Neural cell (in vitro differentiated cells): ENCODE data around the gene ZSWIM5. TPM values are rescaled to one million over a fixed set of nuclear protein-coding genes. Genes with fewer than 3 reads are reported as not detected.

ENCODE experiments used
- H2AFZ ChIP-seq: fragments of 200-600, 300-800 bp; sonication (generic), shearing (Covaris generic); 2 replicates; pipeline ENCODE4 v1.6.0; 2014; ENCODE audit warnings: low read depth, mild to moderate bottlenecking, antibody characterized with exemption, low read length, moderate library complexity
- H3F3A ChIP-seq: fragments of 200-600 bp; shearing (Covaris generic); 2 replicates; pipeline ENCODE4 v1.6.1; 2016; ENCODE audit warnings: mild to moderate bottlenecking, moderate library complexity, mixed read lengths, antibody characterized with exemption, low read length; ENCODE audit not compliant: insufficient read depth, poor library complexity, severe bottlenecking
- H3K27ac ChIP-seq: fragments of 200-600, 300-800 bp; sonication (generic), shearing (Covaris generic); 2 replicates; pipeline ENCODE4 v1.5.1; 2014; ENCODE audit warnings: mild to moderate bottlenecking, low read length, moderate library complexity
- H3K27me3 ChIP-seq: fragments of 300-800, 200-600 bp; sonication (generic), shearing (Covaris generic); 2 replicates; pipeline ENCODE4 v1.6.0; 2014; ENCODE audit warnings: mild to moderate bottlenecking, low read depth, low read length, moderate library complexity; ENCODE audit not compliant: insufficient read depth
- H3K36me3 ChIP-seq: fragments of 300-800, 200-600 bp; sonication (generic), shearing (Covaris generic); 2 replicates; pipeline ENCODE4 v1.5.1; 2014; ENCODE audit warnings: mild to moderate bottlenecking, antibody characterized with exemption, low read length, moderate library complexity; ENCODE audit not compliant: insufficient read depth
- H3K4me2 ChIP-seq: fragments of 300-800, 200-600 bp; sonication (generic), shearing (Covaris generic); 2 replicates; pipeline ENCODE4 v1.6.0; 2014; ENCODE audit warnings: mild to moderate bottlenecking, low read length
- H3K4me3 ChIP-seq: fragments of 300-800, 200-600 bp; sonication (generic), shearing (Covaris generic); 2 replicates; pipeline ENCODE4 v1.5.1; 2014; ENCODE audit warnings: mild to moderate bottlenecking, low read length, moderate library complexity
- H3K79me2 ChIP-seq: fragments of 200-600 bp; shearing (Covaris generic); replicated peaks from 2 replicates; pipeline ENCODE4 v1.6.0; 2014; ENCODE audit warnings: mild to moderate bottlenecking, low read length, moderate library complexity; ENCODE audit not compliant: insufficient read depth
- H3K9ac ChIP-seq: fragments of 300-800, 200-600 bp; sonication (generic), shearing (Covaris generic); 2 replicates; pipeline ENCODE4 v1.6.1; 2016; ENCODE audit warnings: mild to moderate bottlenecking, low read length, mixed read lengths
- H3K9me2 ChIP-seq: fragments of 200-600 bp; shearing (Covaris generic); 2 replicates; pipeline ENCODE4 v1.6.1; 2016; ENCODE audit warnings: mild to moderate bottlenecking, low read length, mixed read lengths; ENCODE audit not compliant: insufficient read depth
- H3K9me3 ChIP-seq: fragments of 200-600, 300-800 bp; sonication (generic), shearing (Covaris generic); 2 replicates; pipeline ENCODE4 v1.6.1; 2016; ENCODE audit warnings: mild to moderate bottlenecking, mixed run types, low read length, moderate library complexity, mixed read lengths
- H4K20me1 ChIP-seq: fragments of 200-600 bp; shearing (Covaris generic); 2 replicates; pipeline ENCODE4 v1.6.1; 2016; ENCODE audit warnings: mild to moderate bottlenecking, mixed run types; ENCODE audit not compliant: insufficient read depth
- CTCF ChIP-seq: fragments of 450-650 bp; IDR thresholded peaks from 2 replicates; pipeline ENCODE4 v1.5.1; 2014; ENCODE audit warnings: antibody characterized with exemption, mild to moderate bottlenecking, moderate library complexity; ENCODE audit not compliant: poor library complexity, severe bottlenecking
- EP300 ChIP-seq: fragments of 450-650 bp; conservative IDR thresholded peaks from 2 replicates; pipeline ENCODE4 v1.6.1; 2014; ENCODE audit warnings: antibody characterized with exemption, mild to moderate bottlenecking, moderate library complexity; ENCODE audit not compliant: poor library complexity, severe bottlenecking
- EZH2 ChIP-seq: fragments of 200-600, 300-800 bp; shearing (Covaris generic), sonication (generic); IDR thresholded peaks from 2 replicates; pipeline ENCODE4 v1.6.1; 2014; ENCODE audit warnings: antibody characterized with exemption, low read length, borderline replicate concordance, mild to moderate bottlenecking; ENCODE audit not compliant: insufficient read depth, poor library complexity, severe bottlenecking
- MXI1 ChIP-seq: fragments of 450-650 bp; conservative IDR thresholded peaks from 2 replicates; pipeline ENCODE4 v1.6.1; 2014; ENCODE audit warnings: antibody characterized with exemption, mild to moderate bottlenecking; ENCODE audit not compliant: poor library complexity, severe bottlenecking
- POLR2AphosphoS5 ChIP-seq: IDR thresholded peaks from 2 replicates; pipeline ENCODE4 v1.6.1; 2012
- RAD21 ChIP-seq: fragments of 450-650 bp; conservative IDR thresholded peaks from 2 replicates; pipeline ENCODE4 v1.6.1; 2014; ENCODE audit warnings: antibody characterized with exemption, mild to moderate bottlenecking, moderate library complexity
- REST ChIP-seq: IDR thresholded peaks from 2 replicates; pipeline ENCODE4 v1.6.1; 2012; ENCODE audit warnings: borderline replicate concordance
- SMC3 ChIP-seq: fragments of 450-650 bp; conservative IDR thresholded peaks from 2 replicates; pipeline ENCODE4 v1.6.1; 2014; ENCODE audit warnings: antibody characterized with exemption, mild to moderate bottlenecking, moderate library complexity; ENCODE audit not compliant: poor library complexity
- TAF1 ChIP-seq: IDR thresholded peaks from 2 replicates; pipeline ENCODE4 v1.6.1; 2012; ENCODE audit warnings: low read depth
- polyA plus RNA-seq: library from polyadenylated mRNA; depleted of rRNA; stranded (reverse); fragments of >200 nt; gene quantifications from 2 replicates; pipeline ENCODE4 v1.2.3, GENCODE V29; 2014

ZSWIM5 gene
- polyA plus RNA-seq, 1 donor from 2014 or later, result 27.2 TPM

GRCh38 chr1:45148209-45148825 lies 58.1 kb downstream of the ZSWIM5 start:
- Histone ChIP-seq H3K27me3 (no peaks in the 10 kb centered on the region), H3F3A (no peaks in the 10 kb centered on the region), H3K9me2 (no peaks in the 10 kb centered on the region), H4K20me1 (no peaks in the 10 kb centered on the region), H3K79me2 (peaks cover 25% of the 10 kb centered on the region), H3K4me3 (no peak overlapping the region), H3K9ac (no peak overlapping the region), H3K36me3 (no peaks in the 10 kb centered on the region), H3K9me3 (no peaks in the 10 kb centered on the region), H3K4me2 (peak overlapping the region; percentile 11), H2AFZ (no peak overlapping the region), H3K27ac (no peak overlapping the region)
- TF ChIP-seq RAD21 (no peak), REST (no peak), MXI1 (no peak)

GRCh38 chr1:45146833-45147232 lies 59.6 kb downstream of the ZSWIM5 start:
- Histone ChIP-seq H3K9me2 (no peaks in the 10 kb centered on the region), H3K27me3 (no peaks in the 10 kb centered on the region), H3F3A (no peaks in the 10 kb centered on the region), H3K9ac (no peak overlapping the region), H3K79me2 (peaks cover 14% of the 10 kb centered on the region), H3K9me3 (no peaks in the 10 kb centered on the region), H3K36me3 (no peaks in the 10 kb centered on the region), H2AFZ (no peak overlapping the region), H3K4me3 (no peak overlapping the region), H3K27ac (no peak overlapping the region), H4K20me1 (no peaks in the 10 kb centered on the region), H3K4me2 (no peak overlapping the region)
- no peak for TF ChIP-seq POLR2AphosphoS5
- no peak for TF ChIP-seq EP300
- TF ChIP-seq RAD21, result no peak
- no peak for TF ChIP-seq SMC3
- TF ChIP-seq EZH2, result no peak
- TF ChIP-seq MXI1, result no peak
- TF ChIP-seq TAF1, result no peak
- TF ChIP-seq REST, result no peak
- no peak for TF ChIP-seq CTCF
